H1 (cell line): ENCODE results near the gene ANKS1A.

Source experiments
- ATF3 ChIP-seq: IDR thresholded peaks from 2 replicates; pipeline ENCODE4 v1.6.1; 2011; ENCODE audit warnings: low read depth, mild to moderate bottlenecking, low read length; ENCODE audit not compliant: insufficient read depth
- CTCF ChIP-seq, 3 experiments: IDR thresholded peaks; 1 replicate in 2 of 3; 2 replicates in 1 of 3; pipeline versions ENCODE4 v1.5.1 to v1.6.1; 2011; ENCODE audit warnings: low read length in 3 of 3, mild to moderate bottlenecking in 3 of 3, inconsistent platforms in 2 of 3, low read depth in 1 of 3, moderate library complexity in 1 of 3; ENCODE audit not compliant: insufficient read depth in 1 of 3; ENCODE audit errors: control extremely low read depth in 1 of 3
- EGR1 ChIP-seq: IDR thresholded peaks from 2 replicates; pipeline ENCODE4 v1.6.1; 2011; ENCODE audit warnings: low read depth, low read length, borderline replicate concordance
- EP300 ChIP-seq, 2 experiments: IDR thresholded peaks; 1 replicate in 1 of 2; 2 replicates in 1 of 2; pipeline ENCODE4 v1.6.1; 2011 to 2012; ENCODE audit warnings: low read depth in 2 of 2, low read length in 2 of 2, mild to moderate bottlenecking in 2 of 2, borderline replicate concordance in 1 of 2, inconsistent platforms in 1 of 2, moderate library complexity in 1 of 2
- KDM4A ChIP-seq: IDR thresholded peaks from one replicate; pipeline ENCODE4 v1.7.1; 2012; ENCODE audit warnings: low read depth, mild to moderate bottlenecking, moderate library complexity, low read length, inconsistent platforms; ENCODE audit not compliant: severe bottlenecking
- MAFK ChIP-seq: IDR thresholded peaks from 2 replicates; pipeline ENCODE4 v1.6.1; 2012; ENCODE audit warnings: low read depth, mild to moderate bottlenecking, improper control_type of control experiment, low read length
- POLR2A ChIP-seq, 2 experiments: IDR thresholded peaks; 1 replicate in 1 of 2; 2 replicates in 1 of 2; pipeline ENCODE4 v1.6.1; 2011; ENCODE audit warnings: low read depth in 2 of 2, low read length in 2 of 2, mild to moderate bottlenecking in 2 of 2; ENCODE audit errors: control extremely low read depth in 1 of 2
- RFX5 ChIP-seq: IDR thresholded peaks from 2 replicates; pipeline ENCODE4 v1.6.1; 2011; ENCODE audit warnings: low read depth, low read length, improper control_type of control experiment, borderline replicate concordance
- RXRA ChIP-seq: IDR thresholded peaks from 2 replicates; pipeline ENCODE4 v1.6.1; 2011; ENCODE audit warnings: low read depth, mild to moderate bottlenecking, low read length, moderate library complexity; ENCODE audit not compliant: insufficient read depth
- SUZ12 ChIP-seq: fragments of 200-600 bp; sonication (generic); IDR thresholded peaks from 2 replicates; pipeline ENCODE4 v1.6.1; 2012; ENCODE audit warnings: mild to moderate bottlenecking, inconsistent platforms, low read length, moderate library complexity, mixed read lengths
- TAF1 ChIP-seq: IDR thresholded peaks from 2 replicates; pipeline ENCODE4 v1.6.1; 2011; ENCODE audit warnings: mild to moderate bottlenecking, low read depth, low read length
- YY1 ChIP-seq: IDR thresholded peaks from 2 replicates; pipeline ENCODE4 v1.6.1; 2011; ENCODE audit warnings: low read depth, mild to moderate bottlenecking, low read length
- ZNF274 ChIP-seq: IDR thresholded peaks from 2 replicates; pipeline ENCODE4 v1.7.0; 2012; ENCODE audit warnings: low read length, borderline replicate concordance; ENCODE audit errors: extremely low read depth

- TF ChIP-seq EP300 (IDR thresholded peaks at IDR 0.05; ENCODE audit: borderline replicate concordance in 1 of 2, low read depth in 2 of 2, low read length in 2 of 2): no peak
- TF ChIP-seq TAF1: no peak
- TF ChIP-seq SUZ12: no peak
- no peak for TF ChIP-seq CTCF (IDR thresholded peaks at IDR 0.05; ENCODE audit: control extremely low read depth in 1 of 3, insufficient read depth in 1 of 3, low read depth in 1 of 3, low read length in 3 of 3)
- TF ChIP-seq MAFK: no peak
- TF ChIP-seq ATF3: no peak
- TF ChIP-seq KDM4A: no peak
- TF ChIP-seq YY1: no peak
- TF ChIP-seq ZNF274: no peak
- no peak for TF ChIP-seq EGR1
- no peak for TF ChIP-seq RXRA
- no peak for TF ChIP-seq RFX5
- no peak for TF ChIP-seq POLR2A (IDR thresholded peaks at IDR 0.05; ENCODE audit: control extremely low read depth in 1 of 2, low read depth in 2 of 2, low read length in 2 of 2)
Observed at GRCh38 chr6:35058865-35059522, 169.9 kb downstream of the ANKS1A start.
